Mucosa of stomach (tissue), 1 donor: Measurements from ENCODE around the gene NT5C1A.

Experiments used
- H3K27me3 ChIP-seq: one replicate; pipeline ENCODE4 v1.7.0; 2013; ENCODE audit warnings: mild to moderate bottlenecking, low read length; ENCODE audit not compliant: control insufficient read depth, insufficient read depth
- H3K36me3 ChIP-seq: one replicate; pipeline ENCODE4 v1.7.0; 2013; ENCODE audit warnings: low read length; ENCODE audit not compliant: control insufficient read depth, insufficient read depth
- H3K4me1 ChIP-seq: one replicate; pipeline ENCODE4 v1.7.0; 2013; ENCODE audit warnings: mild to moderate bottlenecking, low read length; ENCODE audit not compliant: control insufficient read depth, insufficient read depth
- H3K4me3 ChIP-seq: one replicate; pipeline ENCODE4 v1.7.0; 2013; ENCODE audit warnings: low read length
- H3K9ac ChIP-seq: one replicate; pipeline ENCODE4 v1.7.0; 2013; ENCODE audit warnings: mild to moderate bottlenecking, low read length, moderate library complexity
- H3K9me3 ChIP-seq: one replicate; pipeline ENCODE4 v1.7.0; 2013; ENCODE audit warnings: mild to moderate bottlenecking, low read length, moderate library complexity; ENCODE audit not compliant: control insufficient read depth
- donor health status: Pancreatic carcinoma.

The NT5C1A gene

GRCh38 chr1:39673215-39673614, 1.3 kb upstream of the NT5C1A start:
- no peaks in the 10 kb centered on the region for H3K9me3 ChIP-seq
- no peak overlapping the region for H3K4me3 ChIP-seq
- peaks cover 10% of the 10 kb centered on the region for H3K4me1 ChIP-seq
- H3K9ac ChIP-seq: no peak overlapping the region
- no peaks in the 10 kb centered on the region for H3K36me3 ChIP-seq
- peaks cover 39% of the 10 kb centered on the region for H3K27me3 ChIP-seq

- H3K4me1 ChIP-seq: peaks cover 10% of the 10 kb centered on the region
- peaks cover 39% of the 10 kb centered on the region for H3K27me3 ChIP-seq
- no peaks in the 10 kb centered on the region for H3K9me3 ChIP-seq
- H3K4me3 ChIP-seq: no peak overlapping the region
- no peak overlapping the region for H3K9ac ChIP-seq
- no peaks in the 10 kb centered on the region for H3K36me3 ChIP-seq
These were observed 642 bp upstream of the NT5C1A start for GRCh38 chr1:39672551-39672947.

GRCh38 chr1:39671433-39671792, 494 bp downstream of the NT5C1A start:
- no peaks in the 10 kb centered on the region for H3K36me3 ChIP-seq
- no peak overlapping the region for H3K4me3 ChIP-seq
- peaks cover 39% of the 10 kb centered on the region for H3K27me3 ChIP-seq
- no peak overlapping the region for H3K9ac ChIP-seq
- H3K4me1 ChIP-seq: peaks cover 10% of the 10 kb centered on the region
- H3K9me3 ChIP-seq: no peaks in the 10 kb centered on the region

- no peaks in the 10 kb centered on the region for H3K36me3 ChIP-seq
- no peak overlapping the region for H3K9ac ChIP-seq
- H3K27me3 ChIP-seq: peaks cover 39% of the 10 kb centered on the region
- no peak overlapping the region for H3K4me3 ChIP-seq
- H3K4me1 ChIP-seq: peaks cover 10% of the 10 kb centered on the region
- H3K9me3 ChIP-seq: no peaks in the 10 kb centered on the region
These were observed 1.2 kb downstream of the NT5C1A start for GRCh38 chr1:39670689-39671088.

GRCh38 chr1:39668894-39669293, 3.0 kb downstream of the NT5C1A start:
- Histone ChIP-seq H3K9me3 (no peaks in the 10 kb centered on the region), H3K4me1 (peaks cover 10% of the 10 kb centered on the region), H3K27me3 (peaks cover 39% of the 10 kb centered on the region), H3K36me3 (no peaks in the 10 kb centered on the region), H3K4me3 (no peak overlapping the region), H3K9ac (no peak overlapping the region)

- H3K9ac ChIP-seq: no peak overlapping the region
- H3K27me3 ChIP-seq: peaks cover 39% of the 10 kb centered on the region
- no peaks in the 10 kb centered on the region for H3K36me3 ChIP-seq
- H3K4me1 ChIP-seq: peaks cover 10% of the 10 kb centered on the region
- H3K9me3 ChIP-seq: no peaks in the 10 kb centered on the region
- H3K4me3 ChIP-seq: no peak overlapping the region
These were observed 3.8 kb downstream of the NT5C1A start for GRCh38 chr1:39668111-39668510.

GRCh38 chr1:39666772-39667171, 5.1 kb downstream of the NT5C1A start:
- Histone ChIP-seq H3K4me3 (no peak overlapping the region), H3K4me1 (peaks cover 5% of the 10 kb centered on the region), H3K36me3 (no peaks in the 10 kb centered on the region), H3K9ac (no peak overlapping the region), H3K27me3 (peaks cover 28% of the 10 kb centered on the region), H3K9me3 (no peaks in the 10 kb centered on the region)

- Histone ChIP-seq H3K4me3 (no peak overlapping the region), H3K9me3 (no peaks in the 10 kb centered on the region), H3K9ac (no peak overlapping the region), H3K4me1 (no peaks in the 10 kb centered on the region), H3K36me3 (no peaks in the 10 kb centered on the region), H3K27me3 (peaks cover 1% of the 10 kb centered on the region)
These were observed 8.3 kb downstream of the NT5C1A start for GRCh38 chr1:39663559-39663958.

GRCh38 chr1:39662861-39663260, 9.0 kb downstream of the NT5C1A start:
- Histone ChIP-seq H3K27me3 (peaks cover 1% of the 10 kb centered on the region), H3K4me1 (no peaks in the 10 kb centered on the region), H3K4me3 (no peak overlapping the region), H3K9me3 (no peaks in the 10 kb centered on the region), H3K9ac (no peak overlapping the region), H3K36me3 (no peaks in the 10 kb centered on the region)

- no peaks in the 10 kb centered on the region for H3K9me3 ChIP-seq
- H3K4me1 ChIP-seq: no peaks in the 10 kb centered on the region
- peaks cover 6% of the 10 kb centered on the region for H3K27me3 ChIP-seq
- no peaks in the 10 kb centered on the region for H3K36me3 ChIP-seq
- no peak overlapping the region for H3K4me3 ChIP-seq
- H3K9ac ChIP-seq: no peak overlapping the region
These were observed 12.4 kb downstream of the NT5C1A start for GRCh38 chr1:39659538-39659937.

GRCh38 chr1:39659110-39659509, 12.8 kb downstream of the NT5C1A start:
- Histone ChIP-seq H3K4me3 (no peak overlapping the region), H3K9ac (no peak overlapping the region), H3K36me3 (no peaks in the 10 kb centered on the region), H3K9me3 (no peaks in the 10 kb centered on the region), H3K4me1 (no peaks in the 10 kb centered on the region), H3K27me3 (peaks cover 9% of the 10 kb centered on the region)

- peaks cover 14% of the 10 kb centered on the region for H3K27me3 ChIP-seq
- no peaks in the 10 kb centered on the region for H3K4me1 ChIP-seq
- H3K4me3 ChIP-seq: no peak overlapping the region
- no peak overlapping the region for H3K9ac ChIP-seq
- no peaks in the 10 kb centered on the region for H3K9me3 ChIP-seq
- H3K36me3 ChIP-seq: no peaks in the 10 kb centered on the region
These were observed 13.9 kb downstream of the NT5C1A start for GRCh38 chr1:39657923-39658485.

GRCh38 chr1:39657402-39657801, 14.5 kb downstream of the NT5C1A start:
- no peak overlapping the region for H3K9ac ChIP-seq
- no peak overlapping the region for H3K4me3 ChIP-seq
- no peaks in the 10 kb centered on the region for H3K36me3 ChIP-seq
- peaks cover 14% of the 10 kb centered on the region for H3K27me3 ChIP-seq
- H3K9me3 ChIP-seq: no peaks in the 10 kb centered on the region
- no peaks in the 10 kb centered on the region for H3K4me1 ChIP-seq
